ENCODE data around the gene TMEM8B.

DNA sequence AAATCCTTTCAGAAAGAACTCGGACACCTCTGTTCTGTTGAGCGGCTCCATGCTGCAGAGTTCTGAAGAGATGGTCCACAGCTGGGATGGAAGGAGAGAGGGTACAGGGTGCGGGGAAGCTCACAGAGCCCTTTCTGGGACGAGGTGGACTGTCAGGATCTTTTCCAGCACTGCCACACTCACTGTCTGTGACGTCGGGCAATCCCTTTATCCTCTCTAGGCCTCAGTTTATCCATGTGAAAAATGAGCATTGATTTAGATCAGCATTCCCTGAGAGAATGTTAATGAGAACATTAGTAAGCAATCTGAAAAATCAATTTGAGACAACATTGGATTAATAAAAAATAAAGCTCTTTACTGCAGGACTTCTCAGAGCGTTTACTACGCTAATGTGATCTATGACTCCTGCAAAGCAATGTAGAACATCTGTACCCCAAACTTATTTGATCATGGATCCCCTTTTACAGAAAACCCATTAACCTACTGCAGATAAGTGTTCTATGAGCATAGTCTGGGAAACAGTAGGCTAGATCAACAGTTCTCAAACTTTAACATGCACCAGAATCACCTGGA, 41.4 kb downstream of the TMEM8B start, which contains the start of gene OR13J1:
- TF ChIP-seq, protein P1, sequence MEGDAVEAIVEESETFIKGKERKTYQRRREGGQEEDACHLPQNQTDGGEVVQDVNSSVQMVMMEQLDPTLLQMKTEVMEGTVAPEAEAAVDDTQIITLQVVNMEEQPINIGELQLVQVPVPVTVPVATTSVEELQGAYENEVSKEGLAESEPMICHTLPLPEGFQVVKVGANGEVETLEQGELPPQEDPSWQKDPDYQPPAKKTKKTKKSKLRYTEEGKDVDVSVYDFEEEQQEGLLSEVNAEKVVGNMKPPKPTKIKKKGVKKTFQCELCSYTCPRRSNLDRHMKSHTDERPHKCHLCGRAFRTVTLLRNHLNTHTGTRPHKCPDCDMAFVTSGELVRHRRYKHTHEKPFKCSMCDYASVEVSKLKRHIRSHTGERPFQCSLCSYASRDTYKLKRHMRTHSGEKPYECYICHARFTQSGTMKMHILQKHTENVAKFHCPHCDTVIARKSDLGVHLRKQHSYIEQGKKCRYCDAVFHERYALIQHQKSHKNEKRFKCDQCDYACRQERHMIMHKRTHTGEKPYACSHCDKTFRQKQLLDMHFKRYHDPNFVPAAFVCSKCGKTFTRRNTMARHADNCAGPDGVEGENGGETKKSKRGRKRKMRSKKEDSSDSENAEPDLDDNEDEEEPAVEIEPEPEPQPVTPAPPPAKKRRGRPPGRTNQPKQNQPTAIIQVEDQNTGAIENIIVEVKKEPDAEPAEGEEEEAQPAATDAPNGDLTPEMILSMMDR (IDR thresholded peaks at IDR 0.05) = no peak
- no peak for TF ChIP-seq POLR2A (IDR thresholded peaks at IDR 0.05)

All from lower leg skin (tissue), 3 donors.